ENCODE measurements around the gene RPL41. TPM values are rescaled to one million over a fixed set of nuclear protein-coding genes. Genes with fewer than 3 reads are reported as not detected.

Gene RPL41
- total and polyA plus RNA-seq, 9 of the 15 experiments (the other 6 are each of a cell fraction or from before 2014, with no cell fraction given): 3,403 to 11,276 (median 5,604) TPM

- TF ChIP-seq ZMIZ1 (IDR thresholded peaks at IDR 0.05; ENCODE audit: low read depth in 2 of 2, low read length in 2 of 2) (peak in 1 of 2 experiments; percentile 66; a peak in 1 of 4 replicates), RCOR1 (IDR thresholded peaks at IDR 0.05; ENCODE audit: borderline replicate concordance in 1 of 2, low read depth in 2 of 2, low read length in 2 of 2) (no peak), ZHX1 (conservative IDR thresholded peaks at IDR 0.05; ENCODE audit: low read length) (no peak), MYC (IDR thresholded peaks at IDR 0.05; ENCODE audit: low read depth, low read length) (peak; percentile 98), MYC (CRISPR knock-in tag; IDR thresholded peaks at IDR 0.05; ENCODE audit: borderline replicate concordance, low read depth) (peak; percentile 86; the same call in 1 of the 2 replicates), NFYB (IDR thresholded peaks at IDR 0.05; ENCODE audit: extremely low read depth, insufficient read length) (no peak), FOS (IDR thresholded peaks at IDR 0.05; ENCODE audit: extremely low read depth, insufficient read length) (no peak), MAX (CRISPR knock-in tag; IDR thresholded peaks at IDR 0.05) (peak; percentile 41; the same call in 1 of the 2 replicates), POLR2G (IDR thresholded peaks at IDR 0.05; ENCODE audit: low read depth, low read length) (peak; percentile 82), ZNF655 (CRISPR knock-in tag; IDR thresholded peaks at IDR 0.05) (no peak), ZNF232 (CRISPR knock-in tag; IDR thresholded peaks at IDR 0.05) (peak; percentile 8; the same call in 1 of the 2 replicates)
Measured at GRCh38 chr12:56116267-56117081, at the start of gene RPL41 (continued).

Data from K562 (cell line).